IMR-90 (cell line): ENCODE data around the gene JAK1. TPM values are rescaled to one million over a fixed set of nuclear protein-coding genes. Genes with fewer than 3 reads are reported as not detected.

Experiments
- ATAC-seq: fragments of 200-7000 bp; cut with Tn5 transposase; 2 replicates; pipeline ENCODE4 v1.9.1; 2020; ENCODE audit warnings: low read depth, mild to moderate bottlenecking, moderate library complexity
- BruUV-seq: library from RNA; stranded (reverse); fragments of 400-500 nt; replicated peaks from 2 replicates; lab custom pipeline; 2021; lab: Mats Ljungman, UMichigan
- CTCF ChIA-PET: fragments of 300-600 bp; formaldehyde crosslinking; extraction: SDS; loops from one replicate; lab custom pipeline; 2021; ENCODE audit warnings: antibody characterized with exemption; lab: Yijun Ruan, JAX
- POLR2A ChIA-PET: fragments of 300-600 bp; sonication (Branson Sonifier 250); formaldehyde crosslinking; loops from one replicate; lab custom pipeline; 2022; ENCODE audit warnings: antibody characterized with exemption; ENCODE audit not compliant: unreplicated experiment; lab: Charles Lee
- DNase-seq: peaks from one replicate; pipeline ENCODE4 v3.0.0; 2013
- H2AFZ ChIP-seq: replicated peaks from 2 replicates; pipeline ENCODE3; 2013; ENCODE audit warnings: low read length, mild to moderate bottlenecking; ENCODE audit not compliant: poor library complexity
- H2AK5ac ChIP-seq: 2 replicates; pipeline ENCODE4 v1.6.1; 2013; ENCODE audit warnings: low read depth, low read length, inconsistent platforms
- H2AK9ac ChIP-seq: replicated peaks from 2 replicates; pipeline ENCODE3; 2013; ENCODE audit warnings: mild to moderate bottlenecking, low read depth, low read length, moderate library complexity; ENCODE audit not compliant: poor library complexity
- H2BK120ac ChIP-seq: 2 replicates; pipeline ENCODE4 v1.6.1; 2013; ENCODE audit warnings: low read depth, low read length, inconsistent platforms
- H2BK15ac ChIP-seq: 3 replicates; pipeline ENCODE4 v1.6.1; 2013; ENCODE audit warnings: low read depth, low read length, inconsistent platforms
- H2BK20ac ChIP-seq: 2 replicates; pipeline ENCODE4 v1.6.1; 2013; ENCODE audit warnings: low read depth, mild to moderate bottlenecking, inconsistent platforms, low read length, moderate library complexity
- H2BK5ac ChIP-seq: 2 replicates; pipeline ENCODE4 v1.6.1; 2013; ENCODE audit warnings: mild to moderate bottlenecking, low read depth, low read length, inconsistent platforms; ENCODE audit not compliant: poor library complexity, severe bottlenecking
- H3K14ac ChIP-seq: replicated peaks from 2 replicates; pipeline ENCODE4 v1.6.1; 2013; ENCODE audit warnings: low read depth, low read length, inconsistent platforms
- H3K18ac ChIP-seq: 2 replicates; pipeline ENCODE4 v1.6.1; 2013; ENCODE audit warnings: low read depth, low read length, control low read depth
- H3K23ac ChIP-seq: 2 replicates; pipeline ENCODE4 v1.6.1; 2013; ENCODE audit warnings: low read depth, low read length, inconsistent platforms
- H3K27ac ChIP-seq: 2 replicates; pipeline ENCODE4 v1.5.1; 2013; ENCODE audit warnings: mild to moderate bottlenecking, control low read depth, low read length; ENCODE audit not compliant: insufficient read depth
- H3K27me3 ChIP-seq: 2 replicates; pipeline ENCODE4 v1.6.1; 2013; ENCODE audit warnings: low read length; ENCODE audit not compliant: control insufficient read depth, insufficient read depth
- H3K36me3 ChIP-seq: 2 replicates; pipeline ENCODE4 v1.6.1; 2013; ENCODE audit warnings: low read length, mixed read lengths; ENCODE audit not compliant: control insufficient read depth, insufficient read depth
- H3K4ac ChIP-seq: 2 replicates; pipeline ENCODE4 v1.6.1; 2013; ENCODE audit warnings: low read depth, low read length, inconsistent platforms
- H3K4me1 ChIP-seq: 2 replicates; pipeline ENCODE4 v1.6.1; 2013; ENCODE audit warnings: low read length, mixed read lengths; ENCODE audit not compliant: control insufficient read depth, insufficient read depth
- H3K4me2 ChIP-seq: 2 replicates; pipeline ENCODE4 v1.6.1; 2013; ENCODE audit warnings: low read depth, mild to moderate bottlenecking, control low read depth, low read length, moderate library complexity
- H3K4me3 ChIP-seq: 2 replicates; pipeline ENCODE4 v1.5.1; 2013; ENCODE audit warnings: low read depth, mild to moderate bottlenecking, control low read depth, low read length, moderate library complexity; ENCODE audit not compliant: insufficient read depth
- H3K56ac ChIP-seq: 2 replicates; pipeline ENCODE4 v1.6.1; 2013; ENCODE audit warnings: low read length, inconsistent platforms; ENCODE audit not compliant: insufficient read depth; ENCODE audit errors: extremely low read depth
- H3K79me1 ChIP-seq, 2 experiments: 2 replicates each; pipeline ENCODE4 v1.6.1; 2013; ENCODE audit warnings: low read length in 2 of 2, inconsistent platforms in 1 of 2, low read depth in 1 of 2
- H3K9ac ChIP-seq: 2 replicates; pipeline ENCODE4 v1.6.1; 2013; ENCODE audit warnings: low read depth, low read length, control low read depth
- H3K9me1 ChIP-seq: 2 replicates; pipeline ENCODE4 v1.6.1; 2013; ENCODE audit warnings: low read length, inconsistent platforms; ENCODE audit not compliant: insufficient read depth
- H3K9me3 ChIP-seq: 2 replicates; pipeline ENCODE4 v1.6.1; 2013; ENCODE audit warnings: low read length; ENCODE audit not compliant: control insufficient read depth, insufficient read depth
- H4K20me1 ChIP-seq: 2 replicates; pipeline ENCODE4 v1.6.1; 2013; ENCODE audit warnings: low read length, inconsistent platforms; ENCODE audit not compliant: insufficient read depth
- H4K5ac ChIP-seq: 2 replicates; pipeline ENCODE4 v1.6.1; 2013; ENCODE audit warnings: mild to moderate bottlenecking, low read depth, low read length, control low read depth
- H4K8ac ChIP-seq, 2 experiments: 2 replicates each; pipeline ENCODE4 v1.6.1; 2013; ENCODE audit warnings: low read depth in 2 of 2, low read length in 2 of 2, control low read depth in 1 of 2, inconsistent platforms in 1 of 2
- H4K91ac ChIP-seq: 2 replicates; pipeline ENCODE4 v1.6.1; 2013; ENCODE audit warnings: low read depth, low read length, inconsistent platforms; ENCODE audit not compliant: insufficient read depth
- CEBPB ChIP-seq: IDR thresholded peaks from 2 replicates; pipeline ENCODE4 v1.6.1; 2012; ENCODE audit warnings: low read depth, low read length, improper control_type of control experiment
- CHD1 ChIP-seq: IDR thresholded peaks from 2 replicates; pipeline ENCODE4 v1.6.1; 2012; ENCODE audit warnings: low read depth, low read length, improper control_type of control experiment
- MAZ ChIP-seq: IDR thresholded peaks from 2 replicates; pipeline ENCODE4 v1.6.1; 2012; ENCODE audit warnings: low read depth, mild to moderate bottlenecking, low read length, improper control_type of control experiment, moderate library complexity, borderline replicate concordance
- USF2 ChIP-seq: fragments of 150-350 bp; IDR thresholded peaks from 2 replicates; pipeline ENCODE4 v1.6.1; 2017; ENCODE audit warnings: mild to moderate bottlenecking, antibody characterized with exemption, low read length, low read depth
- WGBS, 2 experiments: methylation state at CpG; one replicate each; pipeline versions ENCODE4 v1.1.5 to v1.1.7; 2013; ENCODE audit warnings: missing lambda C conversion rate in 2 of 2; ENCODE audit not compliant: insufficient read length in 1 of 2; ENCODE audit errors: extremely low coverage in 2 of 2; 5-methylcytosine and 5-hydroxymethylcytosine counted together
- dilution Hi-C: fragments of 300-500 bp; cut with HindIII; formaldehyde crosslinking; loops from one replicate; pipeline ENCODE4 v1.14.3; 2018; ENCODE audit warnings: low sequenced_read_pairs; ENCODE audit not compliant: unreplicated experiment
- in situ Hi-C: fragments of 300-500 bp; cut with MboI; formaldehyde crosslinking; loops from 3 replicates; pipeline ENCODE4 v1.14.3; 2019; ENCODE audit warnings: low sequenced_read_pairs, inconsistent platforms, mixed read lengths
- intact Hi-C: fragments of 100-400 bp; cut with micrococcal nuclease; formaldehyde crosslinking; loops from 2 replicates; pipeline ENCODE4 v1.10.0; 2022
- polyA plus RNA-seq, 3 experiments: library from polyadenylated mRNA; depleted of rRNA; stranded (reverse); fragments of >200 nt; gene quantifications; 2 replicates each; pipeline ENCODE4 v1.2.3, GENCODE V29; 2012; ENCODE audit warnings: low replicate concordance in 1 of 3
- total RNA-seq: library from RNA; depleted of rRNA; stranded (reverse); fragments of >200 nt; gene quantifications from 2 replicates; pipeline ENCODE4 v1.2.3, GENCODE V29; 2012

JAK1 gene
- total and polyA plus RNA-seq, 2 of the 4 experiments (the other 2 are of a cell fraction), result 76.9 to 103 TPM

- no peak overlapping the region for H3K18ac ChIP-seq
- H2AK9ac ChIP-seq, result no peak overlapping the region
- no peak overlapping the region; the same call in 1 of the 2 replicates for H3K4ac ChIP-seq
- TF ChIP-seq CEBPB (no peak), CHD1 (no peak), USF2 (no peak), MAZ (no peak)
- ATAC-seq (no peak), DNase-seq (no peak)
- H2AK5ac ChIP-seq, result no peak overlapping the region
- H3K9me3 ChIP-seq, result no peaks in the 10 kb centered on the region
- no TSS peak for BruUV-seq
- H3K9me1 ChIP-seq, result peaks cover 2% of the 10 kb centered on the region; the same call in 1 of the 2 replicates
- peak overlapping the region; percentile 47 for H2AFZ ChIP-seq
- intact Hi-C loops (loop anchor here (2.0 to 5.0 kb wide), 5 partner anchors 35 to 135 kb away; no protein-coding TSS in a partner anchor), in situ Hi-C loops (no loop called here), dilution Hi-C loops (no loop called here)
- H3K9ac ChIP-seq, result no peak overlapping the region
- no peak overlapping the region for H4K91ac ChIP-seq
- no peak overlapping the region for H3K14ac ChIP-seq
- H3K36me3 ChIP-seq, result no peaks in the 10 kb centered on the region
- H4K20me1 ChIP-seq, result peaks cover 28% of the 10 kb centered on the region
- H3K4me1 ChIP-seq, result peaks cover 2% of the 10 kb centered on the region; the same call in 1 of the 2 replicates
- ChIA-PET CTCF (no interaction called here), POLR2A (no interaction called here)
- no peak overlapping the region for H3K56ac ChIP-seq
- no peaks in the 10 kb centered on the region for H3K27me3 ChIP-seq
- no peak overlapping the region for H2BK20ac ChIP-seq
- H4K8ac ChIP-seq, result peak overlapping the region in 1 of 2 experiments; percentile 76; a peak in 1 of 4 replicates
- no peak overlapping the region for H3K4me3 ChIP-seq
- H3K23ac ChIP-seq, result no peak overlapping the region
- peaks cover 5 to 27% of the 10 kb centered on the region in 2 experiments; a peak in 3 of 4 replicates for H3K79me1 ChIP-seq
- H4K5ac ChIP-seq, result no peak overlapping the region
- no peak overlapping the region for H2BK15ac ChIP-seq
- H3K4me2 ChIP-seq, result no peak overlapping the region
- H2BK120ac ChIP-seq, result no peak overlapping the region
- WGBS, 2 experiments, result 60% methylated on average over 1 of the region's 6 CpGs; no CpG with 5 or more reads in 1 of the 2 experiments
- no peak overlapping the region for H3K27ac ChIP-seq
- no peak overlapping the region for H2BK5ac ChIP-seq
These were observed 1.0 kb upstream of the JAK1 start for GRCh38 chr1:64967381-64967780.
